ENCODE measurements around the gene DLG1. TPM values are rescaled to one million over a fixed set of nuclear protein-coding genes. Genes with fewer than 3 reads are reported as not detected.

DLG1 gene
- total RNA-seq, 1 donor from 2014 or later = 62.1 TPM

- no peak overlapping the region for H3K27ac ChIP-seq (ENCODE audit: low read depth, low read length)
- H3K4me1 ChIP-seq (ENCODE audit: control insufficient read depth in 3 of 3, insufficient read depth in 3 of 3, low read length in 3 of 3) = no peaks in the 10 kb centered on the region
Observed at GRCh38 chr3:197011780-197012539, 286.5 kb downstream of the DLG1 start.

GRCh38 chr3:197010556-197011351, 287.7 kb downstream of the DLG1 start:
- no peak overlapping the region for H3K9ac ChIP-seq (ENCODE audit: low read depth in 1 of 3, low read length in 3 of 3)
- peaks cover 0 to 2% (median 2%) of the 10 kb centered on the region in 3 donors for H3K27me3 ChIP-seq (ENCODE audit: control insufficient read depth in 3 of 3, insufficient read depth in 3 of 3, low read length in 3 of 3)
- no peaks in the 10 kb centered on the region for H3K36me3 ChIP-seq (ENCODE audit: control insufficient read depth in 3 of 3, insufficient read depth in 3 of 3, low read length in 3 of 3)
- H3K9me3 ChIP-seq (ENCODE audit: control insufficient read depth in 3 of 3, low read length in 3 of 3) = no peaks in the 10 kb centered on the region
- H3K4me1 ChIP-seq (ENCODE audit: control insufficient read depth in 3 of 3, insufficient read depth in 3 of 3, low read length in 3 of 3) = no peaks in the 10 kb centered on the region
- no peak overlapping the region for H3K4me3 ChIP-seq (ENCODE audit: low read length in 3 of 3)
- H3K27ac ChIP-seq (ENCODE audit: low read depth, low read length) = no peak overlapping the region

More at GRCh38 chr3:197011780-197012539, 286.5 kb downstream of the DLG1 start:
- Histone ChIP-seq H3K27me3 (ENCODE audit: control insufficient read depth in 3 of 3, insufficient read depth in 3 of 3, low read length in 3 of 3) (peaks cover 0 to 2% (median 2%) of the 10 kb centered on the region in 3 donors), H3K4me3 (ENCODE audit: low read length in 3 of 3) (no peak overlapping the region), H3K9me3 (ENCODE audit: control insufficient read depth in 3 of 3, low read length in 3 of 3) (no peaks in the 10 kb centered on the region), H3K9ac (ENCODE audit: low read depth in 1 of 3, low read length in 3 of 3) (no peak overlapping the region), H3K36me3 (ENCODE audit: control insufficient read depth in 3 of 3, insufficient read depth in 3 of 3, low read length in 3 of 3) (no peaks in the 10 kb centered on the region)

GRCh38 chr3:197009532-197010019, 288.8 kb downstream of the DLG1 start:
- H3K4me1 ChIP-seq (ENCODE audit: control insufficient read depth in 3 of 3, insufficient read depth in 3 of 3, low read length in 3 of 3) = no peaks in the 10 kb centered on the region
- H3K9me3 ChIP-seq (ENCODE audit: control insufficient read depth in 3 of 3, low read length in 3 of 3) = no peaks in the 10 kb centered on the region
- no peaks in the 10 kb centered on the region for H3K36me3 ChIP-seq (ENCODE audit: control insufficient read depth in 3 of 3, insufficient read depth in 3 of 3, low read length in 3 of 3)
- no peak overlapping the region for H3K27ac ChIP-seq (ENCODE audit: low read depth, low read length)
- H3K4me3 ChIP-seq (ENCODE audit: low read length in 3 of 3) = no peak overlapping the region
- no peak overlapping the region for H3K9ac ChIP-seq (ENCODE audit: low read depth in 1 of 3, low read length in 3 of 3)
- peaks cover 0 to 2% (median 2%) of the 10 kb centered on the region in 3 donors for H3K27me3 ChIP-seq (ENCODE audit: control insufficient read depth in 3 of 3, insufficient read depth in 3 of 3, low read length in 3 of 3)

GRCh38 chr3:197008436-197009209, 289.8 kb downstream of the DLG1 start:
- Histone ChIP-seq H3K4me3 (ENCODE audit: low read length in 3 of 3) (no peak overlapping the region), H3K36me3 (ENCODE audit: control insufficient read depth in 3 of 3, insufficient read depth in 3 of 3, low read length in 3 of 3) (no peaks in the 10 kb centered on the region), H3K27ac (ENCODE audit: low read depth, low read length) (no peak overlapping the region), H3K4me1 (ENCODE audit: control insufficient read depth in 3 of 3, insufficient read depth in 3 of 3, low read length in 3 of 3) (peaks cover 0 to 6% (median 2%) of the 10 kb centered on the region in 3 donors), H3K27me3 (ENCODE audit: control insufficient read depth in 3 of 3, insufficient read depth in 3 of 3, low read length in 3 of 3) (peaks cover 0 to 2% (median 2%) of the 10 kb centered on the region in 3 donors), H3K9me3 (ENCODE audit: control insufficient read depth in 3 of 3, low read length in 3 of 3) (no peaks in the 10 kb centered on the region), H3K9ac (ENCODE audit: low read depth in 1 of 3, low read length in 3 of 3) (no peak overlapping the region)

GRCh38 chr3:197007953-197008352, 290.5 kb downstream of the DLG1 start:
- Histone ChIP-seq H3K4me3 (ENCODE audit: low read length in 3 of 3) (no peak overlapping the region), H3K9me3 (ENCODE audit: control insufficient read depth in 3 of 3, low read length in 3 of 3) (no peaks in the 10 kb centered on the region), H3K9ac (ENCODE audit: low read depth in 1 of 3, low read length in 3 of 3) (no peak overlapping the region), H3K36me3 (ENCODE audit: control insufficient read depth in 3 of 3, insufficient read depth in 3 of 3, low read length in 3 of 3) (no peaks in the 10 kb centered on the region), H3K27ac (ENCODE audit: low read depth, low read length) (no peak overlapping the region), H3K27me3 (ENCODE audit: control insufficient read depth in 3 of 3, insufficient read depth in 3 of 3, low read length in 3 of 3) (peaks cover 0 to 2% (median 2%) of the 10 kb centered on the region in 3 donors), H3K4me1 (ENCODE audit: control insufficient read depth in 3 of 3, insufficient read depth in 3 of 3, low read length in 3 of 3) (peaks cover 0 to 8% (median 4%) of the 10 kb centered on the region in 3 donors)

- Histone ChIP-seq H3K4me3 (ENCODE audit: low read length in 3 of 3) (no peak overlapping the region), H3K4me1 (ENCODE audit: control insufficient read depth in 3 of 3, insufficient read depth in 3 of 3, low read length in 3 of 3) (peaks cover 0 to 8% (median 4%) of the 10 kb centered on the region in 3 donors), H3K36me3 (ENCODE audit: control insufficient read depth in 3 of 3, insufficient read depth in 3 of 3, low read length in 3 of 3) (no peaks in the 10 kb centered on the region), H3K9me3 (ENCODE audit: control insufficient read depth in 3 of 3, low read length in 3 of 3) (no peaks in the 10 kb centered on the region), H3K9ac (ENCODE audit: low read depth in 1 of 3, low read length in 3 of 3) (no peak overlapping the region), H3K27ac (ENCODE audit: low read depth, low read length) (no peak overlapping the region), H3K27me3 (ENCODE audit: control insufficient read depth in 3 of 3, insufficient read depth in 3 of 3, low read length in 3 of 3) (peaks cover 0 to 2% (median 2%) of the 10 kb centered on the region in 3 donors)
Observed at GRCh38 chr3:197007296-197007940, 291.0 kb downstream of the DLG1 start.

GRCh38 chr3:197006860-197007259, 291.6 kb downstream of the DLG1 start:
- Histone ChIP-seq H3K4me3 (ENCODE audit: low read length in 3 of 3) (no peak overlapping the region), H3K9ac (ENCODE audit: low read depth in 1 of 3, low read length in 3 of 3) (no peak overlapping the region), H3K27ac (ENCODE audit: low read depth, low read length) (no peak overlapping the region), H3K4me1 (ENCODE audit: control insufficient read depth in 3 of 3, insufficient read depth in 3 of 3, low read length in 3 of 3) (peaks cover 0 to 8% (median 4%) of the 10 kb centered on the region in 3 donors), H3K36me3 (ENCODE audit: control insufficient read depth in 3 of 3, insufficient read depth in 3 of 3, low read length in 3 of 3) (no peaks in the 10 kb centered on the region), H3K27me3 (ENCODE audit: control insufficient read depth in 3 of 3, insufficient read depth in 3 of 3, low read length in 3 of 3) (peaks cover 0 to 2% (median 2%) of the 10 kb centered on the region in 3 donors), H3K9me3 (ENCODE audit: control insufficient read depth in 3 of 3, low read length in 3 of 3) (no peaks in the 10 kb centered on the region)

- Histone ChIP-seq H3K27ac (ENCODE audit: low read depth, low read length) (no peak overlapping the region), H3K36me3 (ENCODE audit: control insufficient read depth in 3 of 3, insufficient read depth in 3 of 3, low read length in 3 of 3) (no peaks in the 10 kb centered on the region), H3K4me3 (ENCODE audit: low read length in 3 of 3) (no peak overlapping the region), H3K27me3 (ENCODE audit: control insufficient read depth in 3 of 3, insufficient read depth in 3 of 3, low read length in 3 of 3) (peaks cover 0 to 2% (median 0%) of the 10 kb centered on the region in 3 donors), H3K9me3 (ENCODE audit: control insufficient read depth in 3 of 3, low read length in 3 of 3) (no peaks in the 10 kb centered on the region), H3K4me1 (ENCODE audit: control insufficient read depth in 3 of 3, insufficient read depth in 3 of 3, low read length in 3 of 3) (peaks cover 0 to 8% (median 4%) of the 10 kb centered on the region in 3 donors), H3K9ac (ENCODE audit: low read depth in 1 of 3, low read length in 3 of 3) (no peak overlapping the region)
Observed at GRCh38 chr3:197006446-197006845, 292.0 kb downstream of the DLG1 start.
